Astrocyte of the spinal cord (primary cell): ENCODE data around the gene ERN1.

Experiments
- DNase-seq: peaks from one replicate; pipeline ENCODE4 v3.0.0; 2011; ENCODE audit warnings: low read depth, low spot score
- H3K4me3 ChIP-seq: 2 replicates; pipeline ENCODE4 v1.5.1; 2011; ENCODE audit warnings: low read depth, mild to moderate bottlenecking, low read length, moderate library complexity
- in situ Hi-C: cut with HindIII; loops from 2 replicates; pipeline ENCODE4 v1.10.0; 2017; ENCODE audit warnings: low sequenced_read_pairs
- TF ChIP-seq, protein P1 (sequence below): IDR thresholded peaks from 2 replicates; pipeline ENCODE4 v1.5.1; 2012; ENCODE audit warnings: low read depth, mild to moderate bottlenecking, low read length, inconsistent platforms

Gene ERN1

DNA sequence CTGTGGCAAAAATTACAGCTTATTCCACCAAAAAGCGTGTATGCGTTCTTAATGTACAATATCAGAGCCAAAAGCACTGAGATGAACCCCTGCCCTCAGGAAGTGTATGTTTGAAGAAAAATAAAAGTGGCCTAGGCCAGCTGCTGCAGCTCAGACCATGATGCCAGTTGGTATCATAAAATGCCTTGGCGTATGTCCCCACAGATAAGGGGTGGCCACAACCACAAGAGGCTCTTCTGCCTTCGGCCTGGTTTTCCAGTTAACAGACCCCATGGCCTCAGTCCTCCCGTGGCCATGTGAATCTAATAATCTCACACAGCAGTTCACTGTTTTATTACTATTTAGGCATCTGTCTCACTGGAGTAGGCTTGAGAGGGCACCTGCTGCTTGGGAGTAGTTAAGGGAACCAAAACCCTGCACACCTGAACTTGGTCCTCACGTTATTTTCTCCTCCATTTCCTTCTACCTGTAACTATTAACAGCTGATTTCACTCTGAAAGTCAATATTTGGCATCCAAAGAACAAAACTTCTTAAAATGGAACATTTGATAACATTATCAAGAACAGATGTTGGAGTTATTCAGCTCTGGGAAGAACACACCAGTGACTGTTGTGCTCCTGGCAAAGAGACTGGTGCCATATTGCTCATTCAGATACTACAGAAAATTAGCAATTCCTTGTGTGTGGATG, 34.8 kb upstream of the ERN1 start:
- no peak for DNase-seq
- TF ChIP-seq, protein P1, sequence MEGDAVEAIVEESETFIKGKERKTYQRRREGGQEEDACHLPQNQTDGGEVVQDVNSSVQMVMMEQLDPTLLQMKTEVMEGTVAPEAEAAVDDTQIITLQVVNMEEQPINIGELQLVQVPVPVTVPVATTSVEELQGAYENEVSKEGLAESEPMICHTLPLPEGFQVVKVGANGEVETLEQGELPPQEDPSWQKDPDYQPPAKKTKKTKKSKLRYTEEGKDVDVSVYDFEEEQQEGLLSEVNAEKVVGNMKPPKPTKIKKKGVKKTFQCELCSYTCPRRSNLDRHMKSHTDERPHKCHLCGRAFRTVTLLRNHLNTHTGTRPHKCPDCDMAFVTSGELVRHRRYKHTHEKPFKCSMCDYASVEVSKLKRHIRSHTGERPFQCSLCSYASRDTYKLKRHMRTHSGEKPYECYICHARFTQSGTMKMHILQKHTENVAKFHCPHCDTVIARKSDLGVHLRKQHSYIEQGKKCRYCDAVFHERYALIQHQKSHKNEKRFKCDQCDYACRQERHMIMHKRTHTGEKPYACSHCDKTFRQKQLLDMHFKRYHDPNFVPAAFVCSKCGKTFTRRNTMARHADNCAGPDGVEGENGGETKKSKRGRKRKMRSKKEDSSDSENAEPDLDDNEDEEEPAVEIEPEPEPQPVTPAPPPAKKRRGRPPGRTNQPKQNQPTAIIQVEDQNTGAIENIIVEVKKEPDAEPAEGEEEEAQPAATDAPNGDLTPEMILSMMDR = no peak
- no peak overlapping the region for H3K4me3 ChIP-seq
- in situ Hi-C loops = no loop called here

DNA sequence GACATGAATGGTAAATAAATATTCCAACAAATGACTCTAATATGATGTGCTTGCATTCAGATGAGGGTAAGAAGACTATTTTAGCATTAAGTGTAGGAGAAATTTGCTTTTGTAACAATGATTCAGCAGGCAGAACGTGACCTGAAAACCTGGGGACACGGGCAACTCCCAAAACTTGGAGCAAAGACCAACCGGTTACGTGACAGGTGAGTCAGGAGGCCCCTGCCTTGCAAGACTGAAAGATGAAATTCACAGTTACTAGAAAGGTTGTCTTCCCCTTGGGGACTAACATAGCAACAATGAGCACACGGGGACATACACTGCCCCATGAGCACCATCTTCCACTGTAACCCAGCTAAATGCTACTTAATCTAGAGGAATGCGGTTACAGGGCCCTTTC, 33.5 kb upstream of the ERN1 start:
- in situ Hi-C loops = no loop called here
- TF ChIP-seq, protein P1 = no peak
- no peak for DNase-seq
- no peak overlapping the region for H3K4me3 ChIP-seq

DNA sequence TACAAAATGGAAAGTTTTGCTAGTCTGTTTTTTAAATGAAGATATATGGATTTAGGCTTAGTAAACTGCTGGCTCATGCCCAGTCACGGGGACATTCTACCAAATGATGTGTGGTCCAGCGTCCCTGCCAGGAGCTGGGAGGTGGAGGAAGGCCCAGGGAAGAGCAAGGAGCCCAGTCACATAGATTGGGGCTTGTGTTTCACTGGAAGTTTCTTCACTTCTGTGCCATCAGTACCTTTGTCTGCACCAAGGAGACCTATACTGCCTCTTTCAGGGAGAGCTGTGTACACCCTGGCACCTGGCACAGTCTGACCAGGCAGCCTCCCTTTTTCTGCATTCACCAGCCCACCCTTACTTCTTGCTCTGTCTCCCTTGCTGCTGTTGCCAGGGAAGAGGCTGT, 32.6 kb upstream of the ERN1 start:
- TF ChIP-seq, protein P1 = no peak
- H3K4me3 ChIP-seq = no peak overlapping the region
- in situ Hi-C loops = no loop called here
- no peak for DNase-seq

DNA sequence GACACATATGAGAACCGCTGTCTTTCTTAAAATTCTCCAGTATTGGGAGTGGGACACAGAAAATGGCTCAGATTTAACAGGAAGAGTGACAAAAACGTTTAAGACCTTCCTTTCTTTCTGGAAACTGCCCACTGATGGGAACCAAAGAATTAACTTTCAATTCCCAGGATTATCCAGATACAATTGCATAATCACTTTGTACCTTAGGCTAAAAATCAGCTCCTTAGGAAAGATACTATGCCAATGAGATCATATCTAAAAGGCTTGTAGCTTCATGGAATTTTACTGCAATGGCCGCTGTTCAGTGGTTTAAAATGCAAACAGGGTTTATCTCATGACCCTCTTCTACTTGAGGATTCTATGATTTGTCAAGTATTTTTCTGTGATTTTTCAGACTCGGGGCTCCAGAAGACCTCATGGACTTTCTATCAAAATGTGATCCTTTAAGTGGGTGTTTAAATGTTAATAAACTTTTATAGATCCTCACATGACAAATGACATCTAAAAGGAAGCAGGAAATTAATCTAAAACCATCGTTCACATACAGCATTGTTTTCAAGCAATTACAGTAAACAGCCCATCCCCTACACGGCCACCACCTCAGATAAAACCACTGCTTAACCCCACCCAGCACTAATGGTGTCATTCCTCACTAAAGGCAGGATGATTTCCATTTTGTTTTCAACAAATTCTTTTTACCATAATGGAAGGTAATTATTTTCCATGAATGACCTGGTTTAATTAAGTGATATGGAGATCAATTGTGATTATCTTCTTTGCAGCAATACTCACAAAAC, 31.6 kb upstream of the ERN1 start:
- TF ChIP-seq, protein P1 = no peak
- no peak for DNase-seq
- in situ Hi-C loops = no loop called here
- no peak overlapping the region for H3K4me3 ChIP-seq

DNA sequence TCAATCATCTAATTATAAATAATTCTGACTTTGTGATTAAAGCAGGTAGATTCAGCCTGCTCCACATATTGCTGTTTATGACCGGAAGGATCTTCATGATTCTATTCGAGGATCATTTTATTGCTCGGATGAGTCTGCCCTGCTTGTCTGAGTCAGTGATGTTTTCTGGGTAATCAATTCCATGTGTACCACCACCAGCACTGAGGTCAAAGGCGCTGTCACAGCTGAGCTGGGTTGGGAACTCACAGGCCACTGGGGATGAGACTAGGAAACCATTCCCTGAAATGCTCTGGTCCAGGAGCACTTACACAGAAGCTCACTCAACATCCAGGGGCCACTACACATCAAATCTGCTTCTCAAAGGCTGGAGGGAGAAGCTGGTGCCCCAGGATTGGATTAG, 30.4 kb upstream of the ERN1 start:
- H3K4me3 ChIP-seq = no peak overlapping the region
- TF ChIP-seq, protein P1 = no peak
- no peak for DNase-seq
- in situ Hi-C loops = no loop called here

DNA sequence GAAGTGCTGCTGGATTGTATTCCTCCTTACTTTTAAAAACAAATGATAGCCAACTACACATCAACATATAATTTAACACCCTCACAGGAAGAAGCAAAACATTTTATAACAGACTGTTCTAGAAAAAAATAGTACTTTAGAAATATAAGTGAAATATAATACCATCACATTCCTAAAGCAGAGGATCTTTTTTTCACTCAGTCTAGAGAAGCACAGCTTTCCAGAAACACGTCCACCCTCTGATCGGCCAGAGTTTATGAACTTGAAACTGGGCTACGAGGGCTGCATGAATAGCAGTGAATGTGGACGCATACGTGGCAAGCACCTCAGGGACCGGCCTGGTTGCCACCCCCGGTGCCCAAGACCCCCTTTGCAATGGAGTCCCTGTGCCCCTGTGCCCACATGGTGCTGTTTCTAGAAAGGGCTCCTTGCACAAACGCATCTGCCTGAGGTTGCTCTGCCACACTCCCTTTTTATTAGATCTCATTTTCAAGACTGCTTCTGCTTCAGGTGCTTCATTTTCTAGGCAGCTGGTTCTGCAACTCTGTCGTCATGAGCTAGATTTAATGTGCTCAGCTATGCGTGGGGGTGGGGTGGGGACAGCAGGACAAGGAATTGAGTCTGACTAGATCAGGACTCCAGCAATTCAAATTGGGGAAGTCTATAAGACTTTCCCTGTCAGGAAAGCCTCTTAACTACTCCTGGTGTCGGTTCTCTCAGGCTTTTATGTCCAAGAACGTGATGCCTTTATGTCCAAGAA, 29.1 kb upstream of the ERN1 start:
- DNase-seq = no peak
- in situ Hi-C loops = no loop called here

More for the DNA sequence above, 29.1 kb upstream of the ERN1 start:
- H3K4me3 ChIP-seq = no peak overlapping the region
- TF ChIP-seq, protein P1 = no peak
